Liver (tissue), 9 donors: Measurements from ENCODE around the gene TPSD1. TPM values are rescaled to one million over a fixed set of nuclear protein-coding genes. Genes with fewer than 3 reads are reported as not detected.

Source experiments
- DNase-seq: peaks from one replicate; pipeline ENCODE4 v3.0.0-alpha.2; 2017; ENCODE audit warnings: low spot score
- H3K27ac ChIP-seq, 2 donors: one replicate each; pipeline ENCODE4 v1.7.0; 2013; ENCODE audit warnings: inconsistent platforms in 2 of 2, low read length in 2 of 2, control low read depth in 1 of 2, low read depth in 1 of 2, mild to moderate bottlenecking in 1 of 2
- H3K27me3 ChIP-seq, 4 donors: one replicate each; pipeline versions ENCODE4 v1.6.1 to v1.7.0; 2013; ENCODE audit warnings: low read length in 3 of 4, inconsistent platforms in 1 of 4, mild to moderate bottlenecking in 1 of 4, moderate library complexity in 1 of 4; ENCODE audit not compliant: control insufficient read depth in 4 of 4, insufficient read depth in 4 of 4
- H3K36me3 ChIP-seq, 4 donors: one replicate each; pipeline versions ENCODE4 v1.6.1 to v1.7.0; 2013; ENCODE audit warnings: low read length in 3 of 4, mild to moderate bottlenecking in 3 of 4, low read depth in 1 of 4, moderate library complexity in 1 of 4; ENCODE audit not compliant: control insufficient read depth in 4 of 4, insufficient read depth in 3 of 4
- H3K4me1 ChIP-seq, 4 donors: one replicate each; pipeline versions ENCODE4 v1.6.1 to v1.7.0; 2013; ENCODE audit warnings: low read length in 3 of 4, mild to moderate bottlenecking in 3 of 4, moderate library complexity in 1 of 4; ENCODE audit not compliant: control insufficient read depth in 4 of 4, insufficient read depth in 4 of 4
- H3K4me3 ChIP-seq, 3 donors: one replicate each; pipeline versions ENCODE4 v1.6.1 to v1.7.0; 2013; ENCODE audit warnings: low read length in 3 of 3, control low read depth in 1 of 3, low read depth in 1 of 3, mild to moderate bottlenecking in 1 of 3
- H3K9ac ChIP-seq, 2 donors: one replicate each; pipeline ENCODE4 v1.7.0; 2013; ENCODE audit warnings: low read length in 2 of 2, mild to moderate bottlenecking in 2 of 2, moderate library complexity in 2 of 2, control low read depth in 1 of 2, low read depth in 1 of 2
- H3K9me3 ChIP-seq, 4 donors: one replicate each; pipeline versions ENCODE4 v1.6.1 to v1.7.0; 2013; ENCODE audit warnings: low read length in 3 of 4; ENCODE audit not compliant: control insufficient read depth in 4 of 4
- EGR1 ChIP-seq, 2 donors: IDR thresholded peaks; 2 replicates each; pipeline ENCODE4 v1.6.1; 2016 to 2018; ENCODE audit warnings: antibody characterized with exemption in 2 of 2, low read depth in 2 of 2
- FOXA1 ChIP-seq: IDR thresholded peaks from 2 replicates; pipeline ENCODE4 v1.6.1; 2016; ENCODE audit warnings: antibody characterized with exemption
- HNF4G ChIP-seq: IDR thresholded peaks from 2 replicates; pipeline ENCODE4 v1.6.1; 2016; ENCODE audit warnings: antibody characterized with exemption
- JUND ChIP-seq, 2 donors: IDR thresholded peaks; 2 replicates each; pipeline ENCODE4 v1.6.1; 2016; ENCODE audit warnings: antibody characterized with exemption in 2 of 2
- NR2F2 ChIP-seq: IDR thresholded peaks from 2 replicates; pipeline ENCODE4 v1.6.1; 2016; ENCODE audit warnings: antibody characterized with exemption
- RAD21 ChIP-seq, 2 donors: IDR thresholded peaks; 2 replicates each; pipeline ENCODE4 v1.6.1; 2016; ENCODE audit warnings: antibody characterized with exemption in 2 of 2, mild to moderate bottlenecking in 2 of 2
- REST ChIP-seq: IDR thresholded peaks from 2 replicates; pipeline ENCODE4 v1.6.1; 2016; ENCODE audit warnings: antibody characterized with exemption, mild to moderate bottlenecking
- SP1 ChIP-seq: IDR thresholded peaks from 2 replicates; pipeline ENCODE4 v1.6.1; 2018; ENCODE audit warnings: antibody characterized with exemption, mild to moderate bottlenecking
- TAF1 ChIP-seq: conservative IDR thresholded peaks from 2 replicates; pipeline ENCODE4 v1.6.1; 2016; ENCODE audit warnings: antibody characterized with exemption, mild to moderate bottlenecking
- YY1 ChIP-seq: IDR thresholded peaks from 2 replicates; pipeline ENCODE4 v1.6.1; 2016; ENCODE audit warnings: antibody characterized with exemption, mild to moderate bottlenecking
- WGBS: extraction: QIAGEN DNeasy Blood & Tissue Kit; methylation state at CpG from one replicate; pipeline ENCODE4 v1.1.7; 2013; 5-methylcytosine and 5-hydroxymethylcytosine counted together
- polyA plus RNA-seq, 2 donors: library from polyadenylated mRNA; stranded (reverse) in 1 of 2; unstranded in 1 of 2; fragments of 200-250 nt in 1 of 2; fragments of >200 nt in 1 of 2; fragmentation: Nextera tagmentation in 1 of 2; extraction: Ambion mirVana in 1 of 2; gene quantifications; one replicate each; pipeline versions ENCODE4 v1.2.1 to v1.2.3, GENCODE V29; 2013 to 2015
- total RNA-seq, 2 donors: library from RNA; depleted of rRNA; stranded (reverse); fragments of >200 nt; gene quantifications; one replicate each; pipeline ENCODE4 v1.2.3, GENCODE V29; 2014
- TF ChIP-seq, protein P1 (sequence below): fragments of 150-350 bp; IDR thresholded peaks from 2 replicates; pipeline ENCODE4 v1.5.1; 2017; ENCODE audit warnings: improper control_type of control experiment, low read depth, low read length; ENCODE audit not compliant: missing input control
- TF ChIP-seq, protein P2 (sequence below): IDR thresholded peaks from 2 replicates; pipeline ENCODE4 v1.6.1; 2016; ENCODE audit warnings: antibody characterized with exemption
- donor health status: healthy.
- donor health status: healthy.
- donor health status: healthy.
- donor health status: healthy.
- donor health status: healthy.

Gene TPSD1
- total and polyA plus RNA-seq, 4 donors = 0.28 to 0.40 TPM; not detected in 2

- WGBS = 93% methylated on average over 24 of the region's 24 CpGs
- DNase-seq = no peak
- H3K4me3 ChIP-seq = no peak overlapping the region
- H3K9me3 ChIP-seq = no peaks in the 10 kb centered on the region
- no peaks in the 10 kb centered on the region for H3K27me3 ChIP-seq
- no peak overlapping the region for H3K27ac ChIP-seq
- TF ChIP-seq RAD21 (IDR thresholded peaks at IDR 0.05) (no peak), EGR1 (IDR thresholded peaks at IDR 0.05; ENCODE audit: low read depth in 2 of 2) (no peak), JUND (IDR thresholded peaks at IDR 0.05) (no peak)
- no peak overlapping the region for H3K9ac ChIP-seq
- H3K4me1 ChIP-seq = no peaks in the 10 kb centered on the region
- H3K36me3 ChIP-seq = peaks cover 0 to 65% (median 14%) of the 10 kb centered on the region in 4 donors
These were observed 38.3 kb upstream of the TPSD1 start for GRCh38 chr16:1217526-1217925.

- Histone ChIP-seq H3K27me3 (no peaks in the 10 kb centered on the region), H3K4me1 (no peaks in the 10 kb centered on the region), H3K27ac (no peak overlapping the region), H3K9me3 (no peaks in the 10 kb centered on the region), H3K9ac (no peak overlapping the region), H3K36me3 (peaks cover 0 to 59% (median 14%) of the 10 kb centered on the region in 4 donors), H3K4me3 (no peak overlapping the region)
- no peak for DNase-seq
- no peak for TF ChIP-seq SP1
- no peak for TF ChIP-seq HNF4G
- TF ChIP-seq, protein P1, sequence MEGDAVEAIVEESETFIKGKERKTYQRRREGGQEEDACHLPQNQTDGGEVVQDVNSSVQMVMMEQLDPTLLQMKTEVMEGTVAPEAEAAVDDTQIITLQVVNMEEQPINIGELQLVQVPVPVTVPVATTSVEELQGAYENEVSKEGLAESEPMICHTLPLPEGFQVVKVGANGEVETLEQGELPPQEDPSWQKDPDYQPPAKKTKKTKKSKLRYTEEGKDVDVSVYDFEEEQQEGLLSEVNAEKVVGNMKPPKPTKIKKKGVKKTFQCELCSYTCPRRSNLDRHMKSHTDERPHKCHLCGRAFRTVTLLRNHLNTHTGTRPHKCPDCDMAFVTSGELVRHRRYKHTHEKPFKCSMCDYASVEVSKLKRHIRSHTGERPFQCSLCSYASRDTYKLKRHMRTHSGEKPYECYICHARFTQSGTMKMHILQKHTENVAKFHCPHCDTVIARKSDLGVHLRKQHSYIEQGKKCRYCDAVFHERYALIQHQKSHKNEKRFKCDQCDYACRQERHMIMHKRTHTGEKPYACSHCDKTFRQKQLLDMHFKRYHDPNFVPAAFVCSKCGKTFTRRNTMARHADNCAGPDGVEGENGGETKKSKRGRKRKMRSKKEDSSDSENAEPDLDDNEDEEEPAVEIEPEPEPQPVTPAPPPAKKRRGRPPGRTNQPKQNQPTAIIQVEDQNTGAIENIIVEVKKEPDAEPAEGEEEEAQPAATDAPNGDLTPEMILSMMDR = no peak
- TF ChIP-seq, protein P2, sequence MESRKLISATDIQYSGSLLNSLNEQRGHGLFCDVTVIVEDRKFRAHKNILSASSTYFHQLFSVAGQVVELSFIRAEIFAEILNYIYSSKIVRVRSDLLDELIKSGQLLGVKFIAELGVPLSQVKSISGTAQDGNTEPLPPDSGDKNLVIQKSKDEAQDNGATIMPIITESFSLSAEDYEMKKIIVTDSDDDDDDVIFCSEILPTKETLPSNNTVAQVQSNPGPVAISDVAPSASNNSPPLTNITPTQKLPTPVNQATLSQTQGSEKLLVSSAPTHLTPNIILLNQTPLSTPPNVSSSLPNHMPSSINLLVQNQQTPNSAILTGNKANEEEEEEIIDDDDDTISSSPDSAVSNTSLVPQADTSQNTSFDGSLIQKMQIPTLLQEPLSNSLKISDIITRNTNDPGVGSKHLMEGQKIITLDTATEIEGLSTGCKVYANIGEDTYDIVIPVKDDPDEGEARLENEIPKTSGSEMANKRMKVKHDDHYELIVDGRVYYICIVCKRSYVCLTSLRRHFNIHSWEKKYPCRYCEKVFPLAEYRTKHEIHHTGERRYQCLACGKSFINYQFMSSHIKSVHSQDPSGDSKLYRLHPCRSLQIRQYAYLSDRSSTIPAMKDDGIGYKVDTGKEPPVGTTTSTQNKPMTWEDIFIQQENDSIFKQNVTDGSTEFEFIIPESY = no peak
- no peak for TF ChIP-seq FOXA1
- no peak for TF ChIP-seq EGR1 (IDR thresholded peaks at IDR 0.05; ENCODE audit: low read depth in 2 of 2)
- no peak for TF ChIP-seq YY1
- no peak for TF ChIP-seq JUND (IDR thresholded peaks at IDR 0.05)
- TF ChIP-seq NR2F2 = no peak
- no peak for TF ChIP-seq TAF1
- 92% methylated on average over 49 of the region's 49 CpGs for WGBS
These were observed 37.6 kb upstream of the TPSD1 start for GRCh38 chr16:1218061-1218929.

GRCh38 chr16:1218930-1219611 lies 36.8 kb upstream of the TPSD1 start:
- Histone ChIP-seq H3K4me3 (no peak overlapping the region), H3K9ac (no peak overlapping the region), H3K27ac (no peak overlapping the region), H3K4me1 (no peaks in the 10 kb centered on the region), H3K36me3 (peaks cover 0 to 54% (median 12%) of the 10 kb centered on the region in 4 donors), H3K27me3 (no peaks in the 10 kb centered on the region), H3K9me3 (no peaks in the 10 kb centered on the region)
- 91% methylated on average over 24 of the region's 24 CpGs for WGBS
- DNase-seq = no peak
- TF ChIP-seq, protein P2 = no peak
- no peak for TF ChIP-seq EGR1 (IDR thresholded peaks at IDR 0.05; ENCODE audit: low read depth in 2 of 2)
- no peak for TF ChIP-seq REST
- TF ChIP-seq, protein P1 = no peak
- TF ChIP-seq TAF1 = no peak
